ENCODE results near the gene FAM217B. TPM values are rescaled to one million over a fixed set of nuclear protein-coding genes. Genes with fewer than 3 reads are reported as not detected.

FAM217B gene
- total RNA-seq, 4 donors from 2014 or later: 9.4 to 15.9 (median 12.9) TPM

DNA sequence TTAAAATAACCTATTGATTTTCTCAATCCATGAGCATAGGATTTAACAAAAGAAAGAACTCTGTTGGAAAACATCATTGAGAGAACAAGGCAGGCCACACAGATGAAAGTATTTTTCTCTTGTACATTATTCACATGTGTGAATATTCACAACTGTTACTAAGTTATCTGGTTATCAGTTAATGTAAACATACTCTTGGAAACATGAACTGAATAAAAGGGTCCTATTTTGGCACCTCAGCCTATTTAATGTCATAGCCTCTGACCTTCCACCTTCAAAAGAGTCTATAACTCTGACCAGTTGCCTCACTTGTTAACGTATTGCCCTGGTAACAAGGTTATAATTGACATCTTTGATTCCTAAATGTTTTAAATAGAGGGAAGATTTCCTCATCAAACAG lies 14.8 kb upstream of the FAM217B start:
- no peaks in the 10 kb centered on the region for H3K4me1 ChIP-seq
- 82 to 94% methylated on average over 1 of the region's 1 CpG for WGBS, 2 donors

DNA sequence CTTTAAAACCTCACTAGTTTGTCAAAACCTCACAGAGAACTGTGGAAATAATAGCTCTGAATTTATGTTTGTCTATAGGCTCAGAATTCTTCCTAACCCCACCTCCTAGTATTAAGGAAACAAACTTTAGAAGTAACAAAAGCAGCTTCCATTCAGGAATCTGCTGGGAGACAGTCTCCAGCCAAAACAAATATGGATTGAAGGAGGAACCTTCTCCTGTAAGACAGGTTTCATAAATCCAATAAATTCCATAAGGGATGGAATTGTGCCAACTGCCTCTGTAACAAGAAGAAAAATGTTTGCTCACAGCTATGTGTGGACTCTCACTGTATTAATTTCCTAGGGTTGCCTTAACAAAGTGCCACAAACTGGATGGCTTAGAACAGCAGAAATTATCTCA lies 14.3 kb upstream of the FAM217B start:
- H3K27me3 ChIP-seq: no peaks in the 10 kb centered on the region
- H3K27ac ChIP-seq: no peak overlapping the region
- no peaks in the 10 kb centered on the region for H3K4me1 ChIP-seq
- H3K9me3 ChIP-seq: no peaks in the 10 kb centered on the region
- intact Hi-C loops (cut with DNase I): no loop called here
- no peak overlapping the region for H3K4me3 ChIP-seq (replicated peaks in 1 of 3)
- no peak for DNase-seq
- H3K36me3 ChIP-seq: no peaks in the 10 kb centered on the region
- TF ChIP-seq, protein P1, sequence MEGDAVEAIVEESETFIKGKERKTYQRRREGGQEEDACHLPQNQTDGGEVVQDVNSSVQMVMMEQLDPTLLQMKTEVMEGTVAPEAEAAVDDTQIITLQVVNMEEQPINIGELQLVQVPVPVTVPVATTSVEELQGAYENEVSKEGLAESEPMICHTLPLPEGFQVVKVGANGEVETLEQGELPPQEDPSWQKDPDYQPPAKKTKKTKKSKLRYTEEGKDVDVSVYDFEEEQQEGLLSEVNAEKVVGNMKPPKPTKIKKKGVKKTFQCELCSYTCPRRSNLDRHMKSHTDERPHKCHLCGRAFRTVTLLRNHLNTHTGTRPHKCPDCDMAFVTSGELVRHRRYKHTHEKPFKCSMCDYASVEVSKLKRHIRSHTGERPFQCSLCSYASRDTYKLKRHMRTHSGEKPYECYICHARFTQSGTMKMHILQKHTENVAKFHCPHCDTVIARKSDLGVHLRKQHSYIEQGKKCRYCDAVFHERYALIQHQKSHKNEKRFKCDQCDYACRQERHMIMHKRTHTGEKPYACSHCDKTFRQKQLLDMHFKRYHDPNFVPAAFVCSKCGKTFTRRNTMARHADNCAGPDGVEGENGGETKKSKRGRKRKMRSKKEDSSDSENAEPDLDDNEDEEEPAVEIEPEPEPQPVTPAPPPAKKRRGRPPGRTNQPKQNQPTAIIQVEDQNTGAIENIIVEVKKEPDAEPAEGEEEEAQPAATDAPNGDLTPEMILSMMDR (IDR thresholded peaks at IDR 0.05): no peak
- TF ChIP-seq POLR2A (IDR thresholded peaks at IDR 0.05): no peak

More for the DNA sequence above, 14.8 kb upstream of the FAM217B start:
- H3K27ac ChIP-seq: no peak overlapping the region
- H3K4me3 ChIP-seq (replicated peaks in 1 of 3): no peak overlapping the region
- no peaks in the 10 kb centered on the region for H3K27me3 ChIP-seq
- intact Hi-C loops (cut with DNase I): no loop called here
- DNase-seq: no peak
- H3K9me3 ChIP-seq: no peaks in the 10 kb centered on the region
- no peaks in the 10 kb centered on the region for H3K36me3 ChIP-seq
- no peak for TF ChIP-seq POLR2A (IDR thresholded peaks at IDR 0.05)
- TF ChIP-seq, protein P1 (IDR thresholded peaks at IDR 0.05): no peak

DNA sequence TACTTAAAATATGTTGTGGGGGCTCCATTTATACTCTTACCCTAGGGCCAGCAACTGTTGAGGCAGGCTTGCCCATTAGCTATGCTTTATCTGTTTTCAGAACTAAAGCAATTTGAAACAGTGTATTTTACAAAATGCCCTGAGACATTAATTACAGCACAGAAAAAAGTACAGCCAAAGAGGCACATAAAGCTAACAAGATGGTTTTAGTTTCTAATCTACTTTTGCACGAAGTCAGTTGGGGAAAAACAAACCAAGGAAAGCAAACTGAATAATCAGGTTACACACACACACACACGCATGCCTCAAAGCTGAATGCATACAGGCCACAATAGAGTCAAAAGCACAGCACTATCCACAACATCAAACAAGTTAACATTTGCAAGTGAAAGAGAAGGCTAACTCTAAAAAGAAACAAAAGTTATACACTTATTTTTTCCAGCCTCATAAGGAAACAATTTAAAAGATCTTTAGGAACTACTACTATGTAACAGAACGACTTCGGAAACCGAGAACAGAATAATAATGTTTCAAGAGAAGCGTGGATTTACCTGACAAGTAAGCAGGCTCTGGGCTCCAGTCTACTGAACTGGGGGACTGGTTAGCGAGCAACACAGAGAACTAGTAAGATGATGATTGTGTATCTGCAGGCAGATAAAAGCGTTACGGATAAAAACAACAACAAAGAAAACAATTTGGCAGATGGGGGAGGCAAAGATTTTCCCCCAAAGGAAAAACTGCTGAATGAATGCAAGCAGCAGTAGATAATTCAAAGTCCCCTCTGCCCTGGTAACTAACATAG lies 8.5 kb upstream of the FAM217B start:
- TF ChIP-seq POLR2A (IDR thresholded peaks at IDR 0.05): no peak
- TF ChIP-seq, protein P1 (IDR thresholded peaks at IDR 0.05): no peak
- peaks cover 3 to 6% of the 10 kb centered on the region in 2 donors for H3K4me1 ChIP-seq
- no peaks in the 10 kb centered on the region for H3K9me3 ChIP-seq
- no peaks in the 10 kb centered on the region for H3K27me3 ChIP-seq
- no peak overlapping the region for H3K27ac ChIP-seq
- WGBS, 2 donors: 87% methylated on average over 9 of the region's 9 CpGs
- H3K4me3 ChIP-seq (replicated peaks in 1 of 3): no peak overlapping the region
- no peak for DNase-seq
- no peaks in the 10 kb centered on the region for H3K36me3 ChIP-seq
- intact Hi-C loops (cut with DNase I): no loop called here

DNA sequence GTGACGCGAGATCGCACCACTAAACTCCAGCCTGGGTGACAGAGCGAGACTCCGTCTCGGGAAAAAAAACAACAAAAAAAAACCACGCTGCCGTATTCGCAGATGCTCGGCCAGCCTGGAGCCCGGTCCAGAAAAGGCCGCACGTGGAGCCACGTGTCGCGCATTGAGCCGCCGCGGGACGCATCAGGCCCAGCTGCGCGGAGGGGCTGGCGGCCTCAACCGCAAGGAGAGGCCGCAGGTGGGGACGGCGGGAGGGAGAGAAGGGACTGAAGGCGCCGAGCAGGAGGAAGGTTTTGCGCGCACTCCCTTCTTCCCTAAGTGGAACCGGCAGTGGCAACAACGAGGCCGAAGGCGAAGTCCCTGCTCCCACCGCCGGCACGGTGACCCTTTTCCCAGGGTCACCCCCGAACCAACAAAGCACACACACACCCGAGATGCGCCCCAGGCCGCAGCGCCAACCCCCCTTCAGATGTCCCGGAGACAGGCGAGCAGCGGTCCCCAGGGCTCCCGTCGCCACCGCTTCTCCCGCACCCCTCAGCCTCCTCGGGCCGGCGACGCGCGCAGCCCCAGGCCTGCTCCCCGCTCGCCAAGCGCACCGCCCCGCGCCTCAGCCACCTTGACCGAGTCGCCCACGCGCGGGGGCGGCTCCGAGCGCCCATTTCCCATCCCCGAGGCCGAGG lies 7.4 kb upstream of the FAM217B start:
- 86% methylated on average over 61 to 66 of the region's 72 CpGs for WGBS, 2 donors
- Histone ChIP-seq H3K27ac (no peak overlapping the region), H3K27me3 (no peaks in the 10 kb centered on the region), H3K9me3 (no peaks in the 10 kb centered on the region), H3K4me1 (peaks cover 3 to 6% of the 10 kb centered on the region in 2 donors), H3K36me3 (no peaks in the 10 kb centered on the region), H3K4me3 (replicated peaks in 1 of 3) (no peak overlapping the region)
- intact Hi-C loops (cut with DNase I): no loop called here
- TF ChIP-seq POLR2A (IDR thresholded peaks at IDR 0.05): no peak
- TF ChIP-seq, protein P1 (IDR thresholded peaks at IDR 0.05): no peak
- no peak for DNase-seq

DNA sequence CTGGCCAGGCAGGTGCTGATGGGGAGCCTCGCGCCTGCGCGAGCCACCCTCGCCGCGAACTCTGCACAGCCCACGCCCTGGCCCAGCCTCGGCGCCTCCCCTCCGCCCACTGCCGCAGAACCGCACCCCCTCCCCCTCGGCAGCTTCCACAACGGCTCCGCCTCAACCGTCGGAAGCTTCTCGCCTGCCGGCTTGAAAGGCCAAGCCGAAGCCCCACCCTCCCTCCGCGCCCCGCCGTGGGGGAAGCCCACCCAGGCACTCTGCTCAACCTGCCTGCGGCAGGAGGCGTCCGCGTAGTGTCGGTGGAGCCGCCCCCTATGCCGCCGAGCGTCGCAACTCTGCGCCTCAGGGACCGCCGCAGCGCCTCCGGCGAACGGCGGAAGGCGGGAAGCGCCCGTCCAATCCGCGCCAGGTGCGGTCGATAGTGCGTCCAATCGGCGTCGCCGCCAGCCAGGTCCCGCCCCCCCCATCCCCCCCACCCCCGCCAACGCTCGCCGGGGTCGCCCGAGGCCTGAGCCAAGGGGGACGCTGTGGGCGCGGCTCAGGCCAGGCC lies 6.8 kb upstream of the FAM217B start, which contains the start of gene SYCP2:
SYCP2 (minus strand) TSS at position 342 of the 553 bp plus-strand sequence. CDS start 11,224 bp downstream, outside the sequence.
- intact Hi-C loops (cut with DNase I): no loop called here
- H3K9me3 ChIP-seq: no peaks in the 10 kb centered on the region
- DNase-seq: peak; percentile 17 to 31
- no peaks in the 10 kb centered on the region for H3K36me3 ChIP-seq
- H3K4me3 ChIP-seq (replicated peaks in 1 of 3): peak within 1 kb of the TSS in 2 of 3 donors; percentile 49 to 55
- peaks cover 5 to 12% of the 10 kb centered on the region in 2 donors for H3K4me1 ChIP-seq
- no peaks in the 10 kb centered on the region for H3K27me3 ChIP-seq
- 46 to 48% methylated on average over 14 to 37 of the region's 65 CpGs for WGBS, 2 donors
- TF ChIP-seq, protein P1 (IDR thresholded peaks at IDR 0.05): no peak
- no peak for TF ChIP-seq POLR2A (IDR thresholded peaks at IDR 0.05)
- peak within 1 kb of the TSS in 2 of 3 donors; percentile 41 to 74 for H3K27ac ChIP-seq
